ENCODE results near the gene SLC11A2.
"Not testable (repeated sequence)": the region's sequence is repeated elsewhere in the genome, so short reads cannot be mapped to it uniquely, and the experiment has no call there.

Gene SLC11A2

GRCh38 chr12:50990147-50990727 lies 35.9 kb downstream of the SLC11A2 start:
- DNase-seq (ENCODE audit: low read depth in 2 of 2): no peak

GRCh38 chr12:50988871-50989270 lies 37.3 kb downstream of the SLC11A2 start:
- no peak for DNase-seq (ENCODE audit: low read depth in 2 of 2)

- no peak for DNase-seq (ENCODE audit: low read depth in 2 of 2)
Observed at GRCh38 chr12:50988051-50988450, 38.1 kb downstream of the SLC11A2 start.

- DNase-seq (ENCODE audit: low read depth in 2 of 2): no peak
Observed at GRCh38 chr12:50986966-50987737, 39.0 kb downstream of the SLC11A2 start.

- no peak for DNase-seq (ENCODE audit: low read depth in 2 of 2)
Observed at GRCh38 chr12:50985322-50985721, 40.9 kb downstream of the SLC11A2 start.

GRCh38 chr12:50984586-50985298 lies 41.4 kb downstream of the SLC11A2 start:
- no peak for DNase-seq (ENCODE audit: low read depth in 2 of 2)

GRCh38 chr12:50981319-50982239 lies 44.6 kb downstream of the SLC11A2 start:
- no peak for DNase-seq (ENCODE audit: low read depth in 2 of 2)

- DNase-seq (ENCODE audit: low read depth in 2 of 2): no peak
Observed at GRCh38 chr12:50980545-50980944, 45.6 kb downstream of the SLC11A2 start.

GRCh38 chr12:50979369-50980052 lies 46.7 kb downstream of the SLC11A2 start:
- DNase-seq (ENCODE audit: low read depth in 2 of 2): no peak

- no peak for DNase-seq (ENCODE audit: low read depth in 2 of 2)
Observed at GRCh38 chr12:50971946-50972345, 54.2 kb downstream of the SLC11A2 start.

- DNase-seq (ENCODE audit: low read depth in 2 of 2): no peak
Observed at GRCh38 chr12:50964432-50964831, 61.8 kb downstream of the SLC11A2 start.

GRCh38 chr12:50961708-50962107 lies 64.5 kb downstream of the SLC11A2 start:
- no peak for DNase-seq (ENCODE audit: low read depth in 2 of 2)

- DNase-seq (ENCODE audit: low read depth in 2 of 2): no peak
Observed at GRCh38 chr12:50960130-50960529, 66.1 kb downstream of the SLC11A2 start.

GRCh38 chr12:50955697-50956096 lies 70.5 kb downstream of the SLC11A2 start:
- DNase-seq (ENCODE audit: low read depth in 2 of 2): no peak

GRCh38 chr12:50955288-50955687 lies 70.9 kb downstream of the SLC11A2 start:
- no peak for DNase-seq (ENCODE audit: low read depth in 2 of 2)

GRCh38 chr12:50954789-50955188 lies 71.4 kb downstream of the SLC11A2 start:
- DNase-seq (ENCODE audit: low read depth in 2 of 2): not testable (repeated sequence)

GRCh38 chr12:50953047-50953446 lies 73.1 kb downstream of the SLC11A2 start:
- DNase-seq (ENCODE audit: low read depth in 2 of 2): no peak

- no peak for DNase-seq (ENCODE audit: low read depth in 2 of 2)
Observed at GRCh38 chr12:50952510-50952909, 73.7 kb downstream of the SLC11A2 start, which contains the start of gene HIGD1C. HIGD1C (plus strand) TSS chr12:50952544; CDS start chr12:50953999, 1,455 bp downstream.

GRCh38 chr12:50951112-50951511 lies 75.1 kb downstream of the SLC11A2 start:
- DNase-seq (ENCODE audit: low read depth in 2 of 2): no peak

GRCh38 chr12:50949801-50950302 lies 76.3 kb downstream of the SLC11A2 start:
- DNase-seq (ENCODE audit: low read depth in 2 of 2): no peak

- DNase-seq (ENCODE audit: low read depth in 2 of 2): no peak
Observed at GRCh38 chr12:50948798-50949197, 77.4 kb downstream of the SLC11A2 start.
